ENCODE results near the gene SHISA9.
"Not testable (repeated sequence)": the region's sequence is repeated elsewhere in the genome, so short reads cannot be mapped to it uniquely, and the experiment has no call there.

The SHISA9 gene

GRCh38 chr16:12917246-12917645 lies 15.8 kb downstream of the SHISA9 start (continued):
- no peak for TF ChIP-seq PATZ1 (CRISPR knock-in tag; IDR thresholded peaks at IDR 0.05; ENCODE audit: borderline replicate concordance)
- no peak for TF ChIP-seq CSDC2 (CRISPR knock-in tag; IDR thresholded peaks at IDR 0.05)

- ATAC-seq = no peak
- TF ChIP-seq RARB (CRISPR knock-in tag; IDR thresholded peaks at IDR 0.05) (no peak), CREB5 (CRISPR knock-in tag; IDR thresholded peaks at IDR 0.05; ENCODE audit: low read depth) (no peak), ZNF8 (CRISPR knock-in tag; IDR thresholded peaks at IDR 0.05) (no peak), ZNF70 (CRISPR knock-in tag; IDR thresholded peaks at IDR 0.05) (no peak), TSHZ2 (CRISPR knock-in tag; IDR thresholded peaks at IDR 0.05) (no peak), PATZ1 (CRISPR knock-in tag; IDR thresholded peaks at IDR 0.05; ENCODE audit: borderline replicate concordance) (no peak), ZFP3 (CRISPR knock-in tag; IDR thresholded peaks at IDR 0.05) (no peak), ZC3H10 (CRISPR knock-in tag; IDR thresholded peaks at IDR 0.05) (no peak), TOX (CRISPR knock-in tag; IDR thresholded peaks at IDR 0.05; ENCODE audit: borderline replicate concordance) (no peak), ISL1 (CRISPR knock-in tag; IDR thresholded peaks at IDR 0.05) (no peak), CSDC2 (CRISPR knock-in tag; IDR thresholded peaks at IDR 0.05) (no peak), SNAI2 (CRISPR knock-in tag; IDR thresholded peaks at IDR 0.05) (no peak), CSRNP3 (CRISPR knock-in tag; IDR thresholded peaks at IDR 0.05) (no peak), BACH2 (CRISPR knock-in tag; IDR thresholded peaks at IDR 0.05; ENCODE audit: borderline replicate concordance) (no peak), ZFP30 (CRISPR knock-in tag; IDR thresholded peaks at IDR 0.05) (no peak), OSR1 (CRISPR knock-in tag; IDR thresholded peaks at IDR 0.05) (no peak), ZNF565 (CRISPR knock-in tag; conservative IDR thresholded peaks at IDR 0.05; ENCODE audit: low read depth) (no peak)
Observed at GRCh38 chr16:12917653-12918052, 16.3 kb downstream of the SHISA9 start.

GRCh38 chr16:12920739-12921138 lies 19.3 kb downstream of the SHISA9 start:
- TF ChIP-seq ZNF8 (CRISPR knock-in tag; IDR thresholded peaks at IDR 0.05) (no peak), ZNF565 (CRISPR knock-in tag; conservative IDR thresholded peaks at IDR 0.05; ENCODE audit: low read depth) (no peak), TSHZ2 (CRISPR knock-in tag; IDR thresholded peaks at IDR 0.05) (no peak), ISL1 (CRISPR knock-in tag; IDR thresholded peaks at IDR 0.05) (no peak), SNAI2 (CRISPR knock-in tag; IDR thresholded peaks at IDR 0.05) (no peak), RARB (CRISPR knock-in tag; IDR thresholded peaks at IDR 0.05) (no peak), ZC3H10 (CRISPR knock-in tag; IDR thresholded peaks at IDR 0.05) (no peak), PATZ1 (CRISPR knock-in tag; IDR thresholded peaks at IDR 0.05; ENCODE audit: borderline replicate concordance) (no peak), CSDC2 (CRISPR knock-in tag; IDR thresholded peaks at IDR 0.05) (no peak), ZNF70 (CRISPR knock-in tag; IDR thresholded peaks at IDR 0.05) (no peak), TCF4 (CRISPR knock-in tag; IDR thresholded peaks at IDR 0.05; ENCODE audit: borderline replicate concordance) (no peak), ZFP3 (CRISPR knock-in tag; IDR thresholded peaks at IDR 0.05) (no peak), CREB5 (CRISPR knock-in tag; IDR thresholded peaks at IDR 0.05; ENCODE audit: low read depth) (no peak), ARNTL (CRISPR knock-in tag; IDR thresholded peaks at IDR 0.05; ENCODE audit: borderline replicate concordance, low read depth) (no peak)
- no peak for ATAC-seq

GRCh38 chr16:12923640-12924039 lies 22.2 kb downstream of the SHISA9 start:
- ATAC-seq = not testable (repeated sequence)
